ENCODE results near the gene ANO1. TPM values are rescaled to one million over a fixed set of nuclear protein-coding genes. Genes with fewer than 3 reads are reported as not detected.

The ANO1 gene
- total RNA-seq, 8 experiments from 2014 or later: 0.20 to 0.71 (median 0.29) TPM; not detected in 2

DNA sequence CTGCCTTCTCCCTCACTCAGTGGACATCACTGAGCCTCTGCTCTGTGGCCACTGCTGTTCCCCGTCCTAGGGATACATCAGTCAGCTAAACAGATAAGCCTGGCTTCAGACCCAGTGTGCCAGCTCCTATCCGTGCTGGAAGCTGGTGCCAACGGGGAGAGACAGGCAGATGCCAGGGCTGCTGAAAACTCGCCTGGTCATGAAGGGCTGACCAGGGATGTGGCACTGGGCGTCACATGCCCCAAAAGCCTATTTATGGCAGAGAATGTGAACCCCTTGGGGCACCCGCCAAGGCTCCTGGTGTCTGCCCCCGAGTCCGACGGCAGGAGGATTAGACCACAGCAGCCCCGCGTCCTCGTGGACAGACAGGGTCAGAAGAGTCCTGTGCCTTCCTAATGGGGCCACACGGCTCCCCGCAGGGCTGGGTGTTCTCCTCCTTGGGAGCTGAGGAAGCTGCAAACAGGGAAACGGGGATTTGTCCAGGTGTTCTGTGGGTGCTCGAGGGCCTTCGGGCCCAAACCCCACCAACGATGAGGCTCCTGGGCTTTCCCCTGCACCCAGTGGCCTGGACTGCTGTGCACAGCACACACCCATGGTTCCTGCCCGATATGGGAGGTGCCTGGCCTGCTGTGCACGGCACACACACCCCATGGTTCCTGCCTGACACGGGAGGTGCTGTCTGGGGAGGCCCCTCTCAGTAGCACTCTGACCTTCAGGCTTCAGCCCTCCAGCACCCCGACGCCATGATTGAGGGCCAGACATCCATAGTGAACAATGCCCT lies 19.9 kb downstream of the ANO1 start:
- peak in 2 of 8 experiments; percentile 37 to 83 for ATAC-seq (replicated peaks in 6 of 8)
- 0 to 100% (median 84%) methylated on average over 1 to 5 of the region's 23 CpGs; no CpG with 5 or more reads in 3 of the 10 experiments for WGBS, 10 experiments
- peaks cover 5 to 6% of the 10 kb centered on the region in 2 donors for H3K4me1 ChIP-seq (replicated peaks in 1 of 2)
- no peak overlapping the region for H3K4me3 ChIP-seq
- in situ Hi-C loops (cut with MboI; ENCODE audit: low pct_unique_long_range_greater_than_20kb in 2 of 9, low sequenced_read_pairs in 9 of 9, unreplicated experiment in 9 of 9): no loop called here
- no peak overlapping the region for H3K27ac ChIP-seq

DNA sequence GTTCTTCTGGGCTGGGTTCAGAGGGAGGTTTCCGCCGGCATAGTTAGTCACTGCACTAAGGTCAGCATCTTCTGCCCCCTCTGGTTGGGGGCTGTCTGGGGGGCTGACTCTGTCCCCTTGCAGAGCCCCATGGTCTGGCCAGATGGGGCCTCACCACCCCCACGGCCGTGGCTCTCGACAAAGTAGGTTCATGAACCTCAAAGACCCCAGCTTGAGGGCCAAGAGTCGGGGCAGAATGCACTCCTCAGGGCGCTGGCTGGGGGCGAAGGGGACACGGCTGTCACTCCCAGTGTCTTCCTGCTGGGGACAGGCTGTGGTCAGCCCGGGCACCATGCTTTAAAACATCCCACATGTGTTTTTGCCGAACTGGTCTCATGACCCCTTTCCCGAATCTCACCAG lies 20.8 kb downstream of the ANO1 start:
- H3K27ac ChIP-seq: no peak overlapping the region
- peaks cover under 1 to 6% of the 10 kb centered on the region in 2 donors for H3K4me1 ChIP-seq (replicated peaks in 1 of 2)
- in situ Hi-C loops (cut with MboI; ENCODE audit: low pct_unique_long_range_greater_than_20kb in 2 of 9, low sequenced_read_pairs in 9 of 9, unreplicated experiment in 9 of 9): no loop called here
- WGBS, 10 experiments: 60 to 94% (median 76%) methylated on average over 2 to 4 of the region's 12 CpGs; no CpG with 5 or more reads in 6 of the 10 experiments
- ATAC-seq (replicated peaks in 6 of 8): no peak
- no peak overlapping the region for H3K4me3 ChIP-seq

DNA sequence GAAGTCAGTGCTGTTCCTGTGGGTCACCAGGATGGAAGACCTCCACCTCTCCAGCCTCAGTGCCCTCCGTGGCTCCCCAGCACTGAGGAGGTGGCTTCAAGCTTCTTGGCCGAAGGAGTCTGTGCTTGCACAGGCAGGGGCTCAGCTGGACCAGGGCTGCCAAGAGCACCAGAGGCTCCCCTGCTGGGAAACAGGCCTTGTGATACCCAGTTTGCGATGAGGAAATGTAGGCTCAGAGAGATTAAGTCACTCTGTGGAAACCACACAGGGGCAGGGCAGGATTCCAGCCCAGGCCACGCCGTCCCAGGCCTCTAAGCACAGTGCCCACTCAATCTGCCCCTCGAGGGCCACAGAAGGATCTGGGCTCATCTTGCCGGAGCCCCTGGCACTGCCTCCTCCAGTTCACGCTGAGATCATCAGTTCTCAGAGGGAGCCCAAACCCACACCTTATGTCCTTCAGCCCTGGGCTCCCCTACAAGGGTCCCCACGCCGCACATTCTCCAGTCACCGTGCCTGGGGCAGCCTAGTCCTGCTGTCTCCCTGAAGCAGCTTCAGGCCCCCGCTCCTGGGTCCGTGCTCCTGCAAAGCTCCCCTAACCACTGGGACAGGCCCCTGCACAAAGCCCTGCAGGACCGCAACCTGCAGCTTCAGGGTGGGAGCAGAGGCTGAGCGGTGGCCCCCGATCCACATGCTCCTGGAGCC lies 21.6 kb downstream of the ANO1 start:
- peak in 1 of 8 experiments; percentile 17 for ATAC-seq (replicated peaks in 6 of 8)
- no peak overlapping the region for H3K4me3 ChIP-seq
- peaks cover 9 to 14% of the 10 kb centered on the region in 2 donors for H3K4me1 ChIP-seq (replicated peaks in 1 of 2)
- in situ Hi-C loops (cut with MboI; ENCODE audit: low pct_unique_long_range_greater_than_20kb in 2 of 9, low sequenced_read_pairs in 9 of 9, unreplicated experiment in 9 of 9): loop anchor here in 1 of 9 experiments (25.0 kb wide), 1 partner anchor 87 kb away; no protein-coding TSS in a partner anchor
- H3K27ac ChIP-seq: no peak overlapping the region
- 69 to 100% (median 86%) methylated on average over 1 to 10 of the region's 16 CpGs; no CpG with 5 or more reads in 6 of the 10 experiments for WGBS, 10 experiments

DNA sequence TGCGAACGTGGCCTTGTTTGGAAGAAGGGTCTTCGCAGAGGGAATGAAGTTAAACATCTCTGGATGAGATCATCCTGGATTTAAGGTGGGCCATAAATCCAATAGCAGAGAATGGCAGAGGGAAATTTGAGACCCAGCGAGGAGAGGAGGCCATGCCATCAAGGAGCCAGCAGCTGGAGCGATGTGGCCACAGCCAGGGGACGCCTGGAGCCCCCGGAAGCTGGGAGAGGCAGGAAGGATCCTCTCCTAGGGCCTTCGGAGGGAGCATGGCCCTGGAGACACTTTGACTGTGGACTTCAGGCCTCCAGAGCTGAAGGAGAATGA lies 22.1 kb downstream of the ANO1 start:
- in situ Hi-C loops (cut with MboI; ENCODE audit: low pct_unique_long_range_greater_than_20kb in 2 of 9, low sequenced_read_pairs in 9 of 9, unreplicated experiment in 9 of 9): loop anchor here in 1 of 9 experiments (25.0 kb wide), 1 partner anchor 88 kb away; no protein-coding TSS in a partner anchor
- peaks cover 10 to 19% of the 10 kb centered on the region in 2 donors for H3K4me1 ChIP-seq (replicated peaks in 1 of 2)
- no peak for ATAC-seq (replicated peaks in 6 of 8)
- no peak overlapping the region for H3K27ac ChIP-seq
- WGBS, 10 experiments: 13 to 85% (median 80%) methylated on average over 3 to 7 of the region's 8 CpGs; no CpG with 5 or more reads in 7 of the 10 experiments
- no peak overlapping the region for H3K4me3 ChIP-seq

DNA sequence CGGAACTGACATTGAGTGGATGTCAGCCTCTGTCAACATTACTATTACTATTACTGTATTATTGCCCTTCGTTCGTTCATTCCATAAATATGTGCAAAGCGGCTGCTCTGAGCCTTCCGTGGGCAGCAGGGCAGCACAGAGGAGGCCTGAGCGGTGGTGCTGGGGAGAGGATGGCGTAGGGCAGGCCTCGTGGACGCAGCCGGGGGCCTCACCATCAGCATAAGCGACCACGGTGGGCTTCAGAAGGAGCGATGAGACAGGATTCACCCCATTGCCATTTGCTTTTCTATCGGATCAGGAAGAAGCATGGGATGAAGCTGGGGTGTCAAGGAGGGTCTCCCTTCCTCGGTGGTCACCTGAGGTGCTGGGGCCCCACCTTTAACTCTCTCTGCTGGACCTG lies 22.7 kb downstream of the ANO1 start:
- Histone ChIP-seq H3K27ac (no peak overlapping the region), H3K4me3 (no peak overlapping the region), H3K4me1 (replicated peaks in 1 of 2) (peaks cover 16 to 24% of the 10 kb centered on the region in 2 donors)
- in situ Hi-C loops (cut with MboI; ENCODE audit: low pct_unique_long_range_greater_than_20kb in 2 of 9, low sequenced_read_pairs in 9 of 9, unreplicated experiment in 9 of 9): loop anchor here in 1 of 9 experiments (25.0 kb wide), 1 partner anchor 88 kb away; no protein-coding TSS in a partner anchor
- 51 to 100% (median 79%) methylated on average over 1 to 7 of the region's 15 CpGs; no CpG with 5 or more reads in 4 of the 10 experiments for WGBS, 10 experiments
- no peak for ATAC-seq (replicated peaks in 6 of 8)

DNA sequence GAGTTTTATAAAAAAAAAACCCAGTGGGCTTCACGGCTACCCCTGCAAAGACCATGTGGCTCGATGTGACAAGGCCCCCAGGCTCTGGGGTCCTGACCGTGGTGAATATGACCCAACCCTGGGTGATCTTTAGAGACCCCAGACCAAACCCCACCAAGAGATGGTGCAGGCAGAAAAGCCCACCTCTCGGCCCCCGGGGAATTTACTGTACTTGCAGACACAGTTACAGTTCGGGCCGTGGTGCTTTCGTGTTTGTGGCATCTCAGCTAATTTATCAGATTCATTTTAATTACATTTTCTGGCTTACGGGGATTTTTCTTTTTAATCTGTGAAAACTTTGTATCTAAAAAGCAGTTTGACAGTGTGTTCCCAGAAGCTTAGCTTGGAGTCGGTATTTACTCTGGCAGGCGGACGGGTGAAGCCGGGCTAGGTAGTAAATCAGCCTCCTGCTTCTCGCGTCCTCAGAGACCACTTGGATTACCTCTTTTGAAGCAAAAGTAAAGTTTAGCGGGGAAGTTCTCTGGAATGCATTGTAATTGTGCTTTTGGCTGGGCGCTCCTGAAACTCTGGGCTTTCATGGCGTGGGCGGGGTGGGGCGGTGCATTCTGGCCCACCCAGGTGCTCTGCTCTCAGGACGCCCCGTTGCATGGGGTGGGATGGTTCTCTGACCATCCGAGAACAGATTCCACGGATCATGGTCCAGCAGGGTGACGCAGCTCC lies 25.3 kb downstream of the ANO1 start:
- no peak overlapping the region for H3K4me3 ChIP-seq
- 27 to 94% (median 72%) methylated on average over 2 to 12 of the region's 25 CpGs; no CpG with 5 or more reads in 2 of the 10 experiments for WGBS, 10 experiments
- in situ Hi-C loops (cut with MboI; ENCODE audit: low pct_unique_long_range_greater_than_20kb in 2 of 9, low sequenced_read_pairs in 9 of 9, unreplicated experiment in 9 of 9): loop anchor here in 1 of 9 experiments (25.0 kb wide), 1 partner anchor 91 kb away; no protein-coding TSS in a partner anchor
- H3K4me1 ChIP-seq (replicated peaks in 1 of 2): peaks cover 29 to 36% of the 10 kb centered on the region in 2 donors
- ATAC-seq (replicated peaks in 6 of 8): no peak
- H3K27ac ChIP-seq: no peak overlapping the region

DNA sequence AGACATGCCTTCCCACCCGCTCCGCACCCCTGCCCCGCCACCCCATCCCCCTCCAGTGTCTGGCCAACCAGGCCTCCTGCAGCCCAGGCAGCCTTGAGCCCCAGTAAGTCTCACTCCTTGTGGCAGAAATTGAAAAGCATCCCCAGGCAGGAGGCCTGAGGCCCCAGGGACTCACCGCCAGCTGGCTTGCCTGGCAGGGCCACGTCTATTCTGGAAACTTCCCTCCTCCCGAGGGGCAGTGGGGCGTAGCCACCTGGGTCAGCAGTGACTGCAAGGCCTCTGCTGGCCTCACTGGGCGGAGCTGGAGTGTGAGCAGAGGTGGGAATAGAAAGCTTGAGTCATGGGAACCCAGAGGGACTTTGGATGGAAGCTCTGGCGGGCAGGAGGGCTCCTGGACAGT lies 26.3 kb downstream of the ANO1 start:
- in situ Hi-C loops (cut with MboI; ENCODE audit: low pct_unique_long_range_greater_than_20kb in 2 of 9, low sequenced_read_pairs in 9 of 9, unreplicated experiment in 9 of 9): loop anchor here in 1 of 9 experiments (25.0 kb wide), 1 partner anchor 92 kb away; no protein-coding TSS in a partner anchor
- Histone ChIP-seq H3K27ac (peak overlapping the region in 1 of 2 donors; percentile 5), H3K4me1 (replicated peaks in 1 of 2) (peaks cover 39 to 46% of the 10 kb centered on the region in 2 donors), H3K4me3 (no peak overlapping the region)
- ATAC-seq (replicated peaks in 6 of 8): peak; percentile 49 to 86 (median 76)
- no CpG with 5 or more reads among the region's 9 CpGs for WGBS, 10 experiments

DNA sequence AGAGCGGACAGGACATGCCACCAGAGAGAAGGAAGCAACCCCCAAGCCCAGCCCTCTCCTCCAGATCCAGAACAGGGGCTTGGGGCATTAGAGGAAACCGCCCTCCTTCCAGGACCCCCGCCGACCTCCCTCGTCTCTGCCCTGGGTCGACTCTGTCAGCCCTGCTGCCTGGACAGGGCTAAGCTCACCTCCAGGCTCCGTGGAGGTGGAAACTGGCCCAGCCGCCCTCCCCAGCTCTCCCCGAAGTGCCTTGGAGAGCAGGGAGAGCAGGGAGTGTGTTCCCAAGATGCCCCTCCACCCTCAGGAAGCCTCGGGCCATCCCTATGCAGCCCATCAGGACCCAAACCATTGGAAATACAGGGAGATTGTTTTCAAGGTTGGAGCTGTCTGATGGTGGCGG lies 26.8 kb downstream of the ANO1 start:
- in situ Hi-C loops (cut with MboI; ENCODE audit: low pct_unique_long_range_greater_than_20kb in 2 of 9, low sequenced_read_pairs in 9 of 9, unreplicated experiment in 9 of 9): loop anchor here in 1 of 9 experiments (25.0 kb wide), 1 partner anchor 93 kb away; no protein-coding TSS in a partner anchor
- H3K27ac ChIP-seq: no peak overlapping the region
- ATAC-seq (replicated peaks in 6 of 8): no peak
- no peak overlapping the region for H3K4me3 ChIP-seq
- peaks cover 42 to 48% of the 10 kb centered on the region in 2 donors for H3K4me1 ChIP-seq (replicated peaks in 1 of 2)
- 42% methylated on average over 4 of the region's 11 CpGs; no CpG with 5 or more reads in 9 of the 10 experiments for WGBS, 10 experiments

DNA sequence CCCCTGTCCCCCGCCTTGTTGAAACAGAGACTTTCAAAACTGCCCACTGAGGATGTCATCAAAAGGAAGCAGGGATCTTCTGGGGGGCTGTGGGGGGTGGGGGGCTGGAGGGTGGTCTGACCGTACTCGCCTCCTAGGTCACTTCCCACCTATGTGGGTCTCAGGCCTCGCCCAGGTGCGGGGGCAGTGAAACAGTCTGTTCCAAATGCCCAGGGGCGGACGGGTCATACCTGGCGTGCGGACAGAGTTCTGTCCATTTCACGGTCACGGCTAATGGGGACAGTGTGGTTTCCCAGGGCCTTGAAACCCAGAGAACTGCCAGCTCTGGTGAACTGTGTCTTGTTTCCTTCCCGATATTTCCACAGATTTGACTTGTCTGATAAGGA lies 27.2 kb downstream of the ANO1 start:
- H3K4me1 ChIP-seq (replicated peaks in 1 of 2): peaks cover 42 to 49% of the 10 kb centered on the region in 2 donors
- in situ Hi-C loops (cut with MboI; ENCODE audit: low pct_unique_long_range_greater_than_20kb in 2 of 9, low sequenced_read_pairs in 9 of 9, unreplicated experiment in 9 of 9): loop anchor here in 1 of 9 experiments (25.0 kb wide), 1 partner anchor 93 kb away; no protein-coding TSS in a partner anchor
- H3K4me3 ChIP-seq: no peak overlapping the region
- no peak overlapping the region for H3K27ac ChIP-seq
- ATAC-seq (replicated peaks in 6 of 8): no peak
- WGBS, 10 experiments: 20 to 100% (median 90%) methylated on average over 1 of the region's 12 CpGs; no CpG with 5 or more reads in 6 of the 10 experiments

DNA sequence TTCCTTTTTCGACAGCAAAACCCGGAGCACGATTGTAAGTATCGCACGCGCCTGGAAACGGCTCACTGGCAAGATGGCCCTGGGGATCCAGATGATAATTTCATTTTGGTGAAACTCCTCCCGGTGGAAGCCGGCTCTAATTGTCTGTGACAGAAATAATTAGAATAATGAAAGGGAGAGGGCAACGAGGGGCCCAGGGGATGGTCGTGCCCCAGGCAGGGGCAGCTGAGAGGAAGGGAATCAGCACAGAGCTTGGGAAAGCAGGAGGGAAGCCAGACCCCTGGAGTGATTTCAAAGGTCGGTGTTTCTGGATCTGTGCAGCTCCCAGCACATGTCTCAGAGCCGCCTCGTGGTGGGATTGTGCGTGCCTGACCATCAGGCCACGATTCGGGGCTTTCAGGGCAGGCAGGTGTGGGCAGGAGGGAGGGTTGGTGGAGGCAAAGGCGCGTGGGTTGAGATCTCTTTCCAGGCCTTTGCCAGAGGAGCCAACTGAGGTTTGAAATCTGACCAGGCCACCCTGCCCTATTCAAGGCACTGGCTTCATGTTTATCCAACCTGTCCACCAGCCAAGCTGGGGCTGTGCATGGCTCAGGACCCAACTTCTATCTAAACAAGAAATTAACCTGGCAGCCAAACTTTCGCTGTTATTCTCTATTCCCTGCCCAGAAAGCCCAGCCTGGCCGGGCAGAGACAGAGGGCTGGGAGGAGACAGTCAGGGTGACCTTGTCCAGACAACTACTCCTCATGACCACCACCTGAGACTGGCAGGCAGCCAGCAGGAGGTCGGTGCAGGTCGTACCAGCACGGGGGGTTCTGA lies 27.8 kb downstream of the ANO1 start:
- 40 to 100% (median 57%) methylated on average over 1 to 11 of the region's 24 CpGs; no CpG with 5 or more reads in 2 of the 10 experiments for WGBS, 10 experiments
- H3K4me1 ChIP-seq (replicated peaks in 1 of 2): peaks cover 47 to 55% of the 10 kb centered on the region in 2 donors
- no peak for ATAC-seq (replicated peaks in 6 of 8)
- H3K27ac ChIP-seq: no peak overlapping the region
- in situ Hi-C loops (cut with MboI; ENCODE audit: low pct_unique_long_range_greater_than_20kb in 2 of 9, low sequenced_read_pairs in 9 of 9, unreplicated experiment in 9 of 9): loop anchor here in 1 of 9 experiments (25.0 kb wide), 1 partner anchor 94 kb away; no protein-coding TSS in a partner anchor
- no peak overlapping the region for H3K4me3 ChIP-seq

DNA sequence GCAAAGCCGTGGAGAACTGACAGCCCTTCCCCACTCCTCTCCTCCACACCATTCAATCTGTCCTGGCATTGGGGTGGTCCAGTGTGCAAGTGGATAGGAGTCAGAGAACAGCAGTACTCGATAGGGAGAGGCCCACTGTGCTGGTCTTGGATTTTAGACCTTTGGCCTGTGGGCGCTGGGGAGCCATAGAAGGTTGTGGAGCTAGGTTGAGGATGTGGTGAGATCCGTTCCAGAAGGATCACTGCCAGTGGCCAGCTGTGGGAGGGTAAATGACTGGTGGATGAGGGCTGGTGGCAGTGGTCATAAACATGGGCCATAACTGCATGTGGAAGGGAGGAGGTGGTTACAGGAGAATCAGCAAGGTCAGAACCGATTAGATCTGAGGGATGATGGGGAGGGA lies 28.6 kb downstream of the ANO1 start:
- in situ Hi-C loops (cut with MboI; ENCODE audit: low pct_unique_long_range_greater_than_20kb in 2 of 9, low sequenced_read_pairs in 9 of 9, unreplicated experiment in 9 of 9): loop anchor here in 1 of 9 experiments (25.0 kb wide), 1 partner anchor 94 kb away; no protein-coding TSS in a partner anchor

More for the DNA sequence above, 28.6 kb downstream of the ANO1 start:
- no peak overlapping the region for H3K4me3 ChIP-seq
- no peak overlapping the region for H3K27ac ChIP-seq
- ATAC-seq (replicated peaks in 6 of 8): no peak
- 29 to 100% (median 78%) methylated on average over 1 to 5 of the region's 5 CpGs; no CpG with 5 or more reads in 2 of the 10 experiments for WGBS, 10 experiments
- H3K4me1 ChIP-seq (replicated peaks in 1 of 2): peaks cover 55 to 63% of the 10 kb centered on the region in 2 donors
